NCI-H2196 (cell line): ENCODE results near the gene SGMS1.
A peak's percentile ranks its signal among the peaks of the same experiment; 100 is the strongest.
"Not testable (repeated sequence)": the region's sequence is repeated elsewhere in the genome, so short reads cannot be mapped to it uniquely, and the experiment has no call there.

Experiments
- DNase-seq: peaks from one replicate; lab custom pipeline; 2025; ENCODE audit not compliant: unreplicated experiment; lab: John Stamatoyannopoulos, UW

The SGMS1 gene

GRCh38 chr10:50585921-50586739 is 37.6 kb downstream of the SGMS1 start:
- no peak for DNase-seq

GRCh38 chr10:50582766-50583762 is 40.7 kb downstream of the SGMS1 start:
- no peak for DNase-seq

DNA sequence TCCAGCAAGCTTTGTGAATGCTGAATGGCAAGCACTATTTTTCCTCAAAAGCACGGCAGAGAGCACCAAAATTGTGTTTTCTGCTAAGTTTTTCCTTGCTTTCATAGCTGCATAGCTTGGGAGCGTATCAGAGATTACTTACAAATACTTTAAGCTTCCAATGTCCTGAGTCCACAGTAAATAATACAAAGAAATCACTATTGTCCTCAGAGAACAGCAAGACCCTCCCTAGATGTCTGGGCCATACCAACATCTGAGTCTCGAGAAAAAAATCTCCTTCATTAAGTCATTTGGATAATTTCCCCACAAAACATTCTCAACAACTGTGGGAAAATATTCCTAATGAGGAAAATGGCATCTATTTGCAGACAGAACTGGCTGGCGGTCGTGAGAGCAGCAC is 41.7 kb downstream of the SGMS1 start:
- DNase-seq, result no peak

- DNase-seq, result no peak
These were observed 43.4 kb downstream of the SGMS1 start for GRCh38 chr10:50580262-50580891.

- DNase-seq, result no peak
These were observed 44.1 kb downstream of the SGMS1 start for GRCh38 chr10:50579491-50580261.

GRCh38 chr10:50578949-50579348 is 44.8 kb downstream of the SGMS1 start:
- no peak for DNase-seq

- no peak for DNase-seq
These were observed 45.9 kb downstream of the SGMS1 start for GRCh38 chr10:50577681-50578350.

DNA sequence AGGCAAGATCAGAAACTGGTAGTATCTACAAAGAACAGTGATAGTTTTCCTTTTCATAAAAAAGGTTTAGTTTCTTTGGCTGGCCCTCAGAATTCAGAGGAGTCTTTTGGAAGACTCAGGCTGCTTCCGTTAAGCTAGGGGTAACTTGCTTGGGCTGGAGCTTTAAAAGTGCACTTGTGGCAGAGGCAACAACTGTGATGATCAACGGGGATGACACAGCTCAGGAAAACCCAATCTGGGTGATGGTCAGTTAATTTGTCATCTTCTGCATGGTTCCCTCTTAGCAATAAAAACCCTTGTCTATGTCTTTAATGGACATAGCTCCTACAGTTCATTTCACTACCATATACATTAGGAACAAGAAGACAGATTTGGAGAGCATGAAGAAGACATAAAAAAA is 46.7 kb downstream of the SGMS1 start:
- DNase-seq, result no peak

DNA sequence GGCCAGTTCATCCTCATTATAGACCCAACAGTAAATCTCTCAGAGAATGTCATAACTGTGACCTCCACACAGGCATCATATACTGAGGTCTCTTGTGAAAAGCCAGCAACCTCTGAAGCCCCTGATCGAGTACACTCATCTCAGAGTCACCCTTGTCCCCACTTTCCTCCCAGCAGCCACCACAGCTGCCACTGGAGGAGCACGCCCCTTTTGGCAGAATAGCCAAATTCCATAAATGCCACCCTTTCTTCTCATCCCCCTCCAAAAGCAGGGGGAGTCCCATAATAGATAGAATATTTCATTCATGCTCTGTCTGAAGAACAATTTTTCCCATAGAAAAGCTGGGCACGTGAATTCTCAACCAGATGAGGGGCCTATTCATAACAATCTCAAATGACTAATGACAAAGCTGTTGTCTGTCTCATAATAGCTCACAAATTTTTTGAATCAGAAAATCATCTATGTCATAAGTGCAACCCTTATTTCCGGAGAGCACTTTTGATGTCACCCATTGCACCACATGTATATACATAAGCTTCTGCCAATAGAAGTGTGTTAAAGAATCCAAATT is 47.4 kb downstream of the SGMS1 start:
- no peak for DNase-seq

DNA sequence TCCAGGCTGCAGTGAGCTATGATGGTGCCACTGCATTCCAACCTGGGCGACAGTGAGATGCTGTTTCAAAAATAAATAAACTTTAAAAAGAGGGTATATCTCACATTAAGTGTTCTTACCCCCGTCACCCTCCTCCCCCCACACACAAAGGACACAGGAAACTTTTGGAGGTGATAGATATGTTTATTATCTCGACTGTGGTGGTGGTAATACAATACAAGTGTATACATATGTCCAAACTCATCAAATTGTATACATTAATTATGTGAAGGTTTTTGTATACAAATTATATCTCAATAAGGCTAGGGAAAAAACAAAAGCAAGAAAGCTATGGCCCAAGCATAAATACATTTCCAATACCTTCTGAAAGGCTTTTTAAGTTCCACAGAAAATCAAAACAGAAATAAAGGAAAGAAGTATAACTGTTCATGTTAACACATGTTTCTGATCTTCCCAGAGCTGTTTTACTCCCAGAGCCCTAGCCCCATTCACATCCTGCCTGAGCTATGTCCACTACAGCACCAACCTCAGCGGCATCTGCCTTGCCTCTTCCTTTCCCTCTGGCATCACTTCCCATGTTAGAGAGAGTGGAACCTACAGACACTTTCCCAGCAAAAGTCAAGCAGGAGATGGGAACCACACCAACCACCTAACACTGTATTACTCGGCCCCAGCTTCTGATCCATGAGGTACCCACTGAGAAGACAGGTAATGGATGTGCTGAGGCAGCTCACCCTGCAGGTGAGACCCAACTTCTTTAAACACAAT is 48.1 kb downstream of the SGMS1 start:
- DNase-seq, result no peak

GRCh38 chr10:50574931-50575330 is 48.8 kb downstream of the SGMS1 start:
- no peak for DNase-seq

DNA sequence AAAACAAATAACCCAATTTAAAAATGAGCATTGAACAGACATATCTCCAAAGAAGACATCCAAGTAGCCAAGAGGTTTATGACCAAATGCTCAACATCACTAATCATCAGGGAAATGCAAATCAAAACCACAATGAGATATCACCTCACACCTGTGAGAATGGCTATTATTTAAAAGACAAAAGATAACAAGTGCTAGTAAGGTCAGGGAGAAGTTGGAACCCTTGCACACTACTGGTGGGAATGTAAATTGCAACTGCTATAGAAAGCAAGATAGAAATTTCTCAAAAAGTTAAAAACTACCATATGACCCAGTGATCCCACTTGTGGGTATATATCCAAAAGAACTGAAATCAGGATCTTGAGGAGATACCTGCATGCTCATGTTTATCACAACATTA is 49.5 kb downstream of the SGMS1 start:
- no peak for DNase-seq

- DNase-seq, result no peak
These were observed 51.7 kb downstream of the SGMS1 start for GRCh38 chr10:50572017-50572491.

- not testable (repeated sequence) for DNase-seq
These were observed 55.0 kb downstream of the SGMS1 start for GRCh38 chr10:50568750-50569149.

GRCh38 chr10:50567384-50567783 is 56.4 kb downstream of the SGMS1 start:
- DNase-seq, result peak; percentile 57

DNA sequence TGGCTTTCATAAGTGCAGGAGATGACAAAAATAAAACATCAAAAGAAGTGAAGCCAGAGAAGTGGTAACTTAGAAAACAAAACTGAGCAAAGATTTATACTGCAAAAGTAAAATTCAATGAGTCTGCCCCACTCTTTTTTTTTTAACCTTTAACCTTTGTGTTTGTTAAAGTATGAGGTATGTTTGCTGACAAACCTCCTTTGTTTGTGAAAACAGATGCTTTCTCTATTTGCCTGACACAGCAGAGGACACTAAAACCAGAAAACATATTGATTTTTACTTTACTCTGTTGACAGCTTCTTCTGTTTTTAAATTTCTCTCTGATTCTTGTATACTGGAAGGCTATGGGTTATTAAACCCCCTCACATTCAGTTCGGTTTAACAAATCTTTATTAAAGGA is 57.6 kb downstream of the SGMS1 start:
- DNase-seq, result no peak

GRCh38 chr10:50565301-50566083 is 58.3 kb downstream of the SGMS1 start:
- no peak for DNase-seq

- no peak for DNase-seq
These were observed 59.9 kb downstream of the SGMS1 start for GRCh38 chr10:50563906-50564305.
